Neural cell (in vitro differentiated cells): ENCODE measurements around the gene MAST4.

Source experiments
- EP300 ChIP-seq: fragments of 450-650 bp; conservative IDR thresholded peaks from 2 replicates; pipeline ENCODE4 v1.6.1; 2014; ENCODE audit warnings: antibody characterized with exemption, mild to moderate bottlenecking, moderate library complexity; ENCODE audit not compliant: poor library complexity, severe bottlenecking
- EZH2 ChIP-seq: fragments of 200-600, 300-800 bp; shearing (Covaris generic), sonication (generic); IDR thresholded peaks from 2 replicates; pipeline ENCODE4 v1.6.1; 2014; ENCODE audit warnings: antibody characterized with exemption, low read length, borderline replicate concordance, mild to moderate bottlenecking; ENCODE audit not compliant: insufficient read depth, poor library complexity, severe bottlenecking

DNA sequence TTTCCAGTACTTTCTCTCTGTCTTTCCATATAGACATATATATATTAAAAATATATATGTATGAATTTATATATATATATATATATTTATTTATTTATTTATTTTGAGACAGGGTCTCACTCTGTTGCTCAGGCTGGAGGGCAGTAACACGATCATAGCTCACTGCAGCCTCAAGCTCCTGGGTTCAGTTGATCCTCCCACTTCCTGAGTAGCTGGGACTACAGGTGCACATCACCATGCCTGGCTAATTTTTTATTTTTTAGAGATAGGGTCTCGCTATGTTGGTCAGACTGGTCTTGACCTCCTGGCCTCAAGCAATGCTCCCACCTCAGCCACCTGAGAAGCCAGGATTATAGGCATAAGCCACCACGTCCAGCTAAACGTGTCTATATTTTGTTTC lies 390.3 kb downstream of the MAST4 start:
- TF ChIP-seq EP300 (no peak), EZH2 (no peak)
